ENCODE results near the gene SLC25A27. TPM values are rescaled to one million over a fixed set of nuclear protein-coding genes. Genes with fewer than 3 reads are reported as not detected.

SLC25A27 gene
- total RNA-seq, 1 experiment from 2014 or later: 0.45 TPM

- CTCF ChIA-PET: no interaction called here
- Histone ChIP-seq H3K4me1 (ENCODE audit: insufficient read depth, low read length, poor library complexity, severe bottlenecking) (no peaks in the 10 kb centered on the region), H3K27me3 (replicated peaks; ENCODE audit: insufficient read depth, low read depth, low read length, poor library complexity) (peaks cover 8% of the 10 kb centered on the region), H3K27ac (ENCODE audit: low read depth, low read length, poor library complexity, severe bottlenecking) (no peak overlapping the region), H3K4me3 (ENCODE audit: low read depth, low read length, poor library complexity, severe bottlenecking) (no peak overlapping the region), H3K36me3 (ENCODE audit: insufficient read depth, low read length, poor library complexity, severe bottlenecking) (no peaks in the 10 kb centered on the region), H3K9me3 (ENCODE audit: low read depth, low read length, poor library complexity, severe bottlenecking) (no peaks in the 10 kb centered on the region)
- no peak for DNase-seq (ENCODE audit: low spot score)
- POLR2A ChIA-PET (ENCODE audit: low non-redundant PET): no interaction called here
- BruUV-seq (replicated peaks): no TSS peak
- TF ChIP-seq EZH2 (IDR thresholded peaks at IDR 0.05; ENCODE audit: borderline replicate concordance, low read depth, low read length, poor library complexity, severe bottlenecking): no peak
- no peak for TF ChIP-seq CTCF (conservative IDR thresholded peaks at IDR 0.05; ENCODE audit: low read depth, low read length)
- intact Hi-C loops (cut with micrococcal nuclease; ENCODE audit: unreplicated experiment): no loop called here
These were observed 32.0 kb downstream of the SLC25A27 start for GRCh38 chr6:46684771-46685170.

- no peaks in the 10 kb centered on the region for H3K4me1 ChIP-seq (ENCODE audit: insufficient read depth, low read length, poor library complexity, severe bottlenecking)
- H3K9me3 ChIP-seq (ENCODE audit: low read depth, low read length, poor library complexity, severe bottlenecking): no peaks in the 10 kb centered on the region
- ChIA-PET POLR2A (ENCODE audit: low non-redundant PET) (no interaction called here), CTCF (no interaction called here)
- peaks cover 9% of the 10 kb centered on the region for H3K27me3 ChIP-seq (replicated peaks; ENCODE audit: insufficient read depth, low read depth, low read length, poor library complexity)
- intact Hi-C loops (cut with micrococcal nuclease; ENCODE audit: unreplicated experiment): no loop called here
- BruUV-seq (replicated peaks): no TSS peak
- no peak within 1 kb of the TSS for H3K4me3 ChIP-seq (ENCODE audit: low read depth, low read length, poor library complexity, severe bottlenecking)
- no peak within 1 kb of the TSS for H3K27ac ChIP-seq (ENCODE audit: low read depth, low read length, poor library complexity, severe bottlenecking)
- no peaks in the 10 kb centered on the region for H3K36me3 ChIP-seq (ENCODE audit: insufficient read depth, low read length, poor library complexity, severe bottlenecking)
- no peak for DNase-seq (ENCODE audit: low spot score)
- no peak for TF ChIP-seq CTCF (conservative IDR thresholded peaks at IDR 0.05; ENCODE audit: low read depth, low read length)
- no peak for TF ChIP-seq EZH2 (IDR thresholded peaks at IDR 0.05; ENCODE audit: borderline replicate concordance, low read depth, low read length, poor library complexity, severe bottlenecking)
These were observed 34.9 kb downstream of the SLC25A27 start, which contains the start of gene TDRD6 for GRCh38 chr6:46687619-46688097. Gene TDRD6, plus strand, starts transcription at chr6:46687885. Its CDS starts 244 bp downstream, at chr6:46688129.

GRCh38 chr6:46688117-46688965 is 35.6 kb downstream of the SLC25A27 start:
- peaks cover 9% of the 10 kb centered on the region for H3K27me3 ChIP-seq (replicated peaks; ENCODE audit: insufficient read depth, low read depth, low read length, poor library complexity)
- H3K27ac ChIP-seq (ENCODE audit: low read depth, low read length, poor library complexity, severe bottlenecking): no peak overlapping the region
- no peak for DNase-seq (ENCODE audit: low spot score)
- no peaks in the 10 kb centered on the region for H3K9me3 ChIP-seq (ENCODE audit: low read depth, low read length, poor library complexity, severe bottlenecking)
- no peaks in the 10 kb centered on the region for H3K4me1 ChIP-seq (ENCODE audit: insufficient read depth, low read length, poor library complexity, severe bottlenecking)
- BruUV-seq (replicated peaks): no TSS peak
- TF ChIP-seq EZH2 (IDR thresholded peaks at IDR 0.05; ENCODE audit: borderline replicate concordance, low read depth, low read length, poor library complexity, severe bottlenecking) (no peak), CTCF (conservative IDR thresholded peaks at IDR 0.05; ENCODE audit: low read depth, low read length) (no peak)
- ChIA-PET POLR2A (ENCODE audit: low non-redundant PET) (no interaction called here), CTCF (no interaction called here)
- no peaks in the 10 kb centered on the region for H3K36me3 ChIP-seq (ENCODE audit: insufficient read depth, low read length, poor library complexity, severe bottlenecking)
- intact Hi-C loops (cut with micrococcal nuclease; ENCODE audit: unreplicated experiment): no loop called here
- H3K4me3 ChIP-seq (ENCODE audit: low read depth, low read length, poor library complexity, severe bottlenecking): no peak overlapping the region

All from A673 (cell line).